ENCODE measurements around the gene MPZL1. TPM values are rescaled to one million over a fixed set of nuclear protein-coding genes. Genes with fewer than 3 reads are reported as not detected.

MPZL1 gene
- total RNA-seq, 1 experiment from 2014 or later = 52.9 TPM

DNA sequence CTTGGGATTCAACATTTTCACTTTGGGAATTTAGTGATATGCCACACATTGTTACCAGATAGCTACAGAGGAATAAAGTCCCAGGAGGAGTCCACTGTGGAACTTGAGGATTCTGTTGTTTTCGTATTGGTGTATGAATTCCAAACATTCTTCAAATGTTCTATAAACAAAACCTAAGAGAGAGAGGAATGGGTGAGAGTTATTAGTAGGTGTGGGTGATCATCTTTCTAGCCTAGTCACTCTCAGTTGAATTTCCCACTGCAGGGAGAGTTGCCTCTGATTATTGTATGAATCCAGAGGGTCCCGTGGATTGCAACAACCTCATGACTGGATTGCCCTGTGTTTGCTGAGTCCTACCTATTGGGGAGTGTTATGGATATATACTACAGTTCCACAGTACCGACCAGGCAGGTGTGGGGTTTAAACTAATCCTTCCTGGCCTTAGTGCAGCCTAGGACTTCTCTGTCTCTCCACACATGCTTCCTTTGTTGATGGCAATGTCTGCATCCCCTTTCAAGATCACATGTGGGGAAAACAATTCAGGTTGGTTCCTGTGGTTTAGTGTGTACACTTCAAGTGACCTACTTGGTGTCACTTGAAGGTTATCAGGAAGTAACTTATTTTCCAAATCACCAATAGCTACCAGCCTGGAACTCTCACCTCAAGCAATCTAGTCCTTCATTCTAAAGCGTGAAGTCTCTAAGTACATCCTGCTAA lies 100.3 kb downstream of the MPZL1 start:
- no TSS peak for BruUV-seq (replicated peaks)
- H3K79me2 ChIP-seq (ENCODE audit: insufficient read depth, low read length) = no peaks in the 10 kb centered on the region
- ATAC-seq (no peak), DNase-seq (ENCODE audit: low read depth, low spot score) (no peak)
- H4K20me1 ChIP-seq (ENCODE audit: insufficient read depth) = no peaks in the 10 kb centered on the region
- RAD21 ChIA-PET (ENCODE audit: low non-redundant PET in 1 of 2, low total read pairs in 2 of 2, uncharacterized antibody in 2 of 2, unreplicated experiment in 2 of 2) = no interaction called here
- H2AFZ ChIP-seq (ENCODE audit: low read depth, low read length, poor library complexity, severe bottlenecking) = no peak overlapping the region
- H3K9me2 ChIP-seq (ENCODE audit: insufficient read depth) = no peaks in the 10 kb centered on the region
- TF ChIP-seq ZNF274 (IDR thresholded peaks at IDR 0.05; ENCODE audit: low read depth, low read length) (no peak), ZBTB33 (IDR thresholded peaks at IDR 0.05; ENCODE audit: extremely low read depth, insufficient replicate concordance, low read length) (no peak), REST (IDR thresholded peaks at IDR 0.05; ENCODE audit: low read depth) (no peak), EZH2phosphoT487 (IDR thresholded peaks at IDR 0.05; ENCODE audit: borderline replicate concordance) (no peak), SP1 (IDR thresholded peaks at IDR 0.05; ENCODE audit: low read depth) (no peak), CBX3 (IDR thresholded peaks at IDR 0.05; ENCODE audit: low read depth) (no peak), MAX (IDR thresholded peaks at IDR 0.05) (no peak), EZH2 (IDR thresholded peaks at IDR 0.05) (no peak), SRF (IDR thresholded peaks at IDR 0.05; ENCODE audit: low read depth) (no peak), YY1 (IDR thresholded peaks at IDR 0.05; ENCODE audit: extremely low read depth, insufficient replicate concordance, low read depth, low read length) (no peak), TCF7L2 (IDR thresholded peaks at IDR 0.05; ENCODE audit: borderline replicate concordance, extremely low read depth, insufficient read depth, insufficient read length) (no peak), JUND (IDR thresholded peaks at IDR 0.05) (no peak), ATF3 (IDR thresholded peaks at IDR 0.05) (no peak), ZFX (IDR thresholded peaks at IDR 0.05) (no peak), CEBPB (IDR thresholded peaks at IDR 0.05; ENCODE audit: low read depth) (no peak), EGR1 (IDR thresholded peaks at IDR 0.05; ENCODE audit: low read depth) (no peak), RAD21 (IDR thresholded peaks at IDR 0.05; ENCODE audit: low read depth) (no peak)
- H3K9ac ChIP-seq (ENCODE audit: low read length) = no peak overlapping the region
- peak overlapping the region; percentile 13; the same call in 1 of the 2 replicates for H3K4me2 ChIP-seq (ENCODE audit: low read length)
- intact Hi-C loops (cut with micrococcal nuclease) = no loop called here
- no peaks in the 10 kb centered on the region for H3K9me3 ChIP-seq (ENCODE audit: control insufficient read depth in 1 of 2, insufficient read depth in 1 of 2, low read depth in 1 of 2, low read length in 2 of 2)
- H3K36me3 ChIP-seq (ENCODE audit: control insufficient read depth in 1 of 2, insufficient read depth in 2 of 2, low read length in 2 of 2) = no peaks in the 10 kb centered on the region
- H3K27me3 ChIP-seq (ENCODE audit: insufficient read depth, low read length) = no peaks in the 10 kb centered on the region
- H3K27ac ChIP-seq (ENCODE audit: low read depth, low read length) = no peak overlapping the region
- H3K4me1 ChIP-seq (ENCODE audit: control insufficient read depth in 1 of 2, insufficient read depth in 2 of 2, low read length in 2 of 2) = peaks cover 4 to 30% of the 10 kb centered on the region in 2 experiments; a peak in 3 of 4 replicates
- CTCF ChIA-PET = no interaction called here
- POLR2A ChIA-PET = no interaction called here
- no peak overlapping the region for H3K4me3 ChIP-seq (replicated peaks in 1 of 2; ENCODE audit: low read depth in 1 of 2, low read length in 2 of 2)
